GM18870 (cell line): ENCODE data around the gene DUOXA2.

Experiments
- ATAC-seq: cut with Tn5 transposase; IDR thresholded peaks from one replicate; pipeline ENCODE4 v1.9.1; 2021; ENCODE audit warnings: moderate library complexity; ENCODE audit not compliant: unreplicated experiment

DUOXA2 gene

GRCh38 chr15:45116482-45117307 lies 2.6 kb downstream of the DUOXA2 start:
- ATAC-seq = no peak

GRCh38 chr15:45117308-45118130 lies 3.4 kb downstream of the DUOXA2 start:
- ATAC-seq = peak; percentile 29

- peak; percentile 90 for ATAC-seq
Observed at GRCh38 chr15:45118131-45118588, 4.0 kb downstream of the DUOXA2 start.

GRCh38 chr15:45118996-45119395 lies 4.9 kb downstream of the DUOXA2 start:
- ATAC-seq = no peak

GRCh38 chr15:45120081-45120972 lies 6.2 kb downstream of the DUOXA2 start:
- ATAC-seq = no peak

GRCh38 chr15:45121020-45121419 lies 6.9 kb downstream of the DUOXA2 start:
- no peak for ATAC-seq

- no peak for ATAC-seq
Observed at GRCh38 chr15:45121706-45122417, 7.7 kb downstream of the DUOXA2 start.

GRCh38 chr15:45122719-45123118 lies 8.6 kb downstream of the DUOXA2 start:
- no peak for ATAC-seq

GRCh38 chr15:45123397-45123796 lies 9.3 kb downstream of the DUOXA2 start:
- ATAC-seq = no peak

GRCh38 chr15:45126535-45127158 lies 12.5 kb downstream of the DUOXA2 start:
- ATAC-seq = no peak

- ATAC-seq = no peak
Observed at GRCh38 chr15:45128971-45129639, 15.0 kb downstream of the DUOXA2 start.

- no peak for ATAC-seq
Observed at GRCh38 chr15:45129651-45130129, 15.6 kb downstream of the DUOXA2 start, which contains the start of the genes DUOX1 and DUOXA1. TSS of gene DUOX1 (plus strand) at chr15:45129994. CDS start at chr15:45131967, 1,973 bp downstream. TSS of gene DUOXA1 (minus strand) at chr15:45129879. CDS start at chr15:45123014, 6,865 bp downstream.

- ATAC-seq = no peak
Observed at GRCh38 chr15:45130291-45131000, 16.3 kb downstream of the DUOXA2 start.

- no peak for ATAC-seq
Observed at GRCh38 chr15:45131510-45131909, 17.4 kb downstream of the DUOXA2 start.

- no peak for ATAC-seq
Observed at GRCh38 chr15:45132844-45133560, 18.9 kb downstream of the DUOXA2 start.

- ATAC-seq = no peak
Observed at GRCh38 chr15:45133561-45133920, 19.4 kb downstream of the DUOXA2 start.

GRCh38 chr15:45134046-45134445 lies 19.9 kb downstream of the DUOXA2 start:
- no peak for ATAC-seq
